T-helper 2 cell treated with Interferon-gamma antibody and Interleukin-4, amounts not matched to agents 5 μg/mL and 100 μg/mL, for 36 hours (primary cell): ENCODE results near the gene SGIP1.
"Not testable (repeated sequence)": the region's sequence is repeated elsewhere in the genome, so short reads cannot be mapped to it uniquely, and the experiment has no call there.

Source experiments
- DNase-seq: peaks from one replicate; pipeline ENCODE4 v3.0.0; 2021; ENCODE audit warnings: low spot score
- H3K27ac Mint-ChIP-seq: one replicate; pipeline ENCODE4 v1.8.0; 2021; ENCODE audit warnings: mild to moderate bottlenecking, mixed read lengths
- H3K27me3 Mint-ChIP-seq: one replicate; pipeline ENCODE4 v1.8.0; 2021; ENCODE audit warnings: low read depth, mixed read lengths
- H3K36me3 Mint-ChIP-seq: one replicate; pipeline ENCODE4 v1.8.0; 2021; ENCODE audit warnings: low read depth, mixed read lengths
- H3K4me1 Mint-ChIP-seq: one replicate; pipeline ENCODE4 v1.8.0; 2021; ENCODE audit warnings: low read depth, mixed read lengths
- H3K4me3 Mint-ChIP-seq: one replicate; pipeline ENCODE4 v1.8.0; 2022; ENCODE audit warnings: mild to moderate bottlenecking, moderate library complexity, mixed read lengths
- H3K9me3 Mint-ChIP-seq: one replicate; pipeline ENCODE4 v1.8.0; 2021; ENCODE audit warnings: mixed read lengths

SGIP1 gene

GRCh38 chr1:66583021-66583420 lies 49.1 kb downstream of the SGIP1 start:
- peaks cover 3% of the 10 kb centered on the region for H3K27me3 Mint-ChIP-seq
- no peak overlapping the region for H3K27ac Mint-ChIP-seq
- H3K4me3 Mint-ChIP-seq = no peak overlapping the region
- DNase-seq = no peak
- H3K36me3 Mint-ChIP-seq = no peaks in the 10 kb centered on the region
- H3K9me3 Mint-ChIP-seq = no peaks in the 10 kb centered on the region
- no peaks in the 10 kb centered on the region for H3K4me1 Mint-ChIP-seq

GRCh38 chr1:66585002-66585401 lies 51.0 kb downstream of the SGIP1 start:
- Mint-ChIP-seq H3K36me3 (no peaks in the 10 kb centered on the region), H3K4me1 (no peaks in the 10 kb centered on the region), H3K27me3 (peaks cover 5% of the 10 kb centered on the region), H3K27ac (no peak overlapping the region), H3K4me3 (no peak overlapping the region), H3K9me3 (no peaks in the 10 kb centered on the region)
- DNase-seq = no peak

GRCh38 chr1:66589326-66589725 lies 55.4 kb downstream of the SGIP1 start:
- Mint-ChIP-seq H3K4me3 (no peak overlapping the region), H3K9me3 (no peaks in the 10 kb centered on the region), H3K4me1 (no peaks in the 10 kb centered on the region), H3K27me3 (peaks cover 9% of the 10 kb centered on the region), H3K36me3 (no peaks in the 10 kb centered on the region), H3K27ac (no peak overlapping the region)
- no peak for DNase-seq

- not testable (repeated sequence) for H3K9me3 Mint-ChIP-seq, H3K27me3 Mint-ChIP-seq, H3K4me1 Mint-ChIP-seq, DNase-seq, H3K4me3 Mint-ChIP-seq, H3K27ac Mint-ChIP-seq, H3K36me3 Mint-ChIP-seq
Observed at GRCh38 chr1:66592106-66592507, 58.2 kb downstream of the SGIP1 start.

GRCh38 chr1:66596191-66596590 lies 62.2 kb downstream of the SGIP1 start:
- H3K4me1 Mint-ChIP-seq = peaks cover 2% of the 10 kb centered on the region
- no peak overlapping the region for H3K4me3 Mint-ChIP-seq
- H3K27me3 Mint-ChIP-seq = peaks cover 2% of the 10 kb centered on the region
- no peak overlapping the region for H3K27ac Mint-ChIP-seq
- no peak for DNase-seq
- no peaks in the 10 kb centered on the region for H3K9me3 Mint-ChIP-seq
- H3K36me3 Mint-ChIP-seq = no peaks in the 10 kb centered on the region

GRCh38 chr1:66597500-66597899 lies 63.5 kb downstream of the SGIP1 start:
- Mint-ChIP-seq H3K4me1 (peaks cover 2% of the 10 kb centered on the region), H3K27ac (no peak overlapping the region), H3K36me3 (no peaks in the 10 kb centered on the region), H3K27me3 (no peaks in the 10 kb centered on the region), H3K4me3 (no peak overlapping the region), H3K9me3 (no peaks in the 10 kb centered on the region)
- no peak for DNase-seq

GRCh38 chr1:66598670-66599069 lies 64.7 kb downstream of the SGIP1 start:
- Mint-ChIP-seq H3K27me3 (no peaks in the 10 kb centered on the region), H3K9me3 (no peaks in the 10 kb centered on the region), H3K36me3 (no peaks in the 10 kb centered on the region), H3K4me1 (peaks cover 2% of the 10 kb centered on the region), H3K27ac (no peak overlapping the region), H3K4me3 (no peak overlapping the region)
- DNase-seq = no peak

- H3K9me3 Mint-ChIP-seq = no peaks in the 10 kb centered on the region
- H3K27me3 Mint-ChIP-seq = no peaks in the 10 kb centered on the region
- DNase-seq = no peak
- H3K36me3 Mint-ChIP-seq = no peaks in the 10 kb centered on the region
- no peak overlapping the region for H3K4me3 Mint-ChIP-seq
- H3K4me1 Mint-ChIP-seq = peaks cover 2% of the 10 kb centered on the region
- H3K27ac Mint-ChIP-seq = no peak overlapping the region
Observed at GRCh38 chr1:66599346-66599745, 65.4 kb downstream of the SGIP1 start.

- no peak for DNase-seq
- H3K4me3 Mint-ChIP-seq = no peak overlapping the region
- H3K27me3 Mint-ChIP-seq = peaks cover 2% of the 10 kb centered on the region
- H3K36me3 Mint-ChIP-seq = no peaks in the 10 kb centered on the region
- no peaks in the 10 kb centered on the region for H3K9me3 Mint-ChIP-seq
- peaks cover 2% of the 10 kb centered on the region for H3K4me1 Mint-ChIP-seq
- H3K27ac Mint-ChIP-seq = no peak overlapping the region
Observed at GRCh38 chr1:66599899-66600737, 66.2 kb downstream of the SGIP1 start.

GRCh38 chr1:66605419-66605997 lies 71.6 kb downstream of the SGIP1 start:
- H3K9me3 Mint-ChIP-seq = no peaks in the 10 kb centered on the region
- no peaks in the 10 kb centered on the region for H3K4me1 Mint-ChIP-seq
- no peak for DNase-seq
- no peak overlapping the region for H3K27ac Mint-ChIP-seq
- no peaks in the 10 kb centered on the region for H3K36me3 Mint-ChIP-seq
- H3K4me3 Mint-ChIP-seq = no peak overlapping the region
- H3K27me3 Mint-ChIP-seq = peaks cover 5% of the 10 kb centered on the region

- no peaks in the 10 kb centered on the region for H3K4me1 Mint-ChIP-seq
- no peak overlapping the region for H3K27ac Mint-ChIP-seq
- DNase-seq = no peak
- no peaks in the 10 kb centered on the region for H3K36me3 Mint-ChIP-seq
- no peaks in the 10 kb centered on the region for H3K9me3 Mint-ChIP-seq
- peaks cover 5% of the 10 kb centered on the region for H3K27me3 Mint-ChIP-seq
- no peak overlapping the region for H3K4me3 Mint-ChIP-seq
Observed at GRCh38 chr1:66606362-66607065, 72.6 kb downstream of the SGIP1 start.

- Mint-ChIP-seq H3K27ac (no peak overlapping the region), H3K4me3 (no peak overlapping the region), H3K27me3 (peaks cover 5% of the 10 kb centered on the region), H3K36me3 (no peaks in the 10 kb centered on the region), H3K9me3 (no peaks in the 10 kb centered on the region), H3K4me1 (no peaks in the 10 kb centered on the region)
- DNase-seq = no peak
Observed at GRCh38 chr1:66607458-66607857, 73.5 kb downstream of the SGIP1 start.

- Mint-ChIP-seq H3K4me3 (no peak overlapping the region), H3K9me3 (no peaks in the 10 kb centered on the region)
Observed at GRCh38 chr1:66613187-66613586, 79.2 kb downstream of the SGIP1 start.

More at GRCh38 chr1:66613187-66613586, 79.2 kb downstream of the SGIP1 start:
- DNase-seq = no peak
- H3K27me3 Mint-ChIP-seq = peaks cover 5% of the 10 kb centered on the region
- H3K4me1 Mint-ChIP-seq = no peaks in the 10 kb centered on the region
- H3K27ac Mint-ChIP-seq = no peak overlapping the region
- H3K36me3 Mint-ChIP-seq = no peaks in the 10 kb centered on the region
